Activated CD4-positive, alpha-beta T cell treated with anti-CD3 and anti-CD28 coated beads, Interleukin-2, amount 50 U/mL, for 24 hours (primary cell): ENCODE data around the gene FTCD.
"Not testable (repeated sequence)": the region's sequence is repeated elsewhere in the genome, so short reads cannot be mapped to it uniquely, and the experiment has no call there.

Experiments
- DNase-seq, 2 donors: peaks; one replicate each; pipeline ENCODE4 v3.0.0-alpha.2; 2020; ENCODE audit warnings: low read depth in 1 of 2, low spot score in 1 of 2

The FTCD gene

DNA sequence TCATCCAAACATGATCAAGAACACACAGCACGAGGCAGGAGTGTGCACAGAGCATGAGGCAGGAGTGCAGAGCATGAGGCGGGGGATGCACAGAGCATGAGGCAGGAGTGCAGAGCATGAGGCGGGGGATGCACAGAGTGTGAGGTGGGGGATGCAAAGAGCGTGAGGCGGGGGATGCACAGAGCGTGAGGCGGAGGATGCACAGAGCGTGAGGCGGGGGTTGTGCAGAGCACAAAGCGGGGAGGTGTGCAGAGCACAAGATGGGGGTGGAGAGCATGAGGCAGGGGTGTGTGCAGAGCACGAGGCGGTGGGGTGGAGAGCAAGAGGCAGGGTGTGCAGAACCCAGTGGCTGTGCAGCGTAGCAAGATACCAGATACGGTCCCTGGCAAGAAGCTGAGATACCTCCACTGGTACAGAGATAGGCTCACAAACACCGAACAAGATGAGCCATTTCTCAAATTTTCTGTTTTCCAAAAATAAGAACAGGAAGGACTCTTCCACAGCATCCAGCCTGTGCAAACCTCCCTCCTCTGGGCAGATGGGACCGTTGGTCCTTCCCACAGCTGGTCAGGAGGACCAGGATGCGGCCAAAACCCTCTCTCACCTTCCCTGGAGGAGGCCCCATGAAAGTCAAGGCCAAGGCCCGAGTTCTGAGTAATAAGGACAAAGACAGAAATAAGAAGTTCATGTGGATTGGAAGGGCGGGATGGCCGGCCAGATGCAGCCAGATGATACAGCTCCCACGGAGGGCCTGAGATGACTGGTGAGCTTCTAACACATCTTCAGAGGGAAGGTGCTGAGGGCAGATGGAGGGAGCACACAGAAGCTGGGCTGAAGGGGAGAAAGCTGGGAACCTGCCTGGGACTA lies 16.9 kb upstream of the FTCD start:
- DNase-seq = no peak

GRCh38 chr21:46171585-46171984 lies 16.2 kb upstream of the FTCD start:
- no peak for DNase-seq

- not testable (repeated sequence) for DNase-seq
These were observed 15.2 kb upstream of the FTCD start for GRCh38 chr21:46170436-46171193.

GRCh38 chr21:46168659-46169386 lies 13.4 kb upstream of the FTCD start:
- DNase-seq = no peak

DNA sequence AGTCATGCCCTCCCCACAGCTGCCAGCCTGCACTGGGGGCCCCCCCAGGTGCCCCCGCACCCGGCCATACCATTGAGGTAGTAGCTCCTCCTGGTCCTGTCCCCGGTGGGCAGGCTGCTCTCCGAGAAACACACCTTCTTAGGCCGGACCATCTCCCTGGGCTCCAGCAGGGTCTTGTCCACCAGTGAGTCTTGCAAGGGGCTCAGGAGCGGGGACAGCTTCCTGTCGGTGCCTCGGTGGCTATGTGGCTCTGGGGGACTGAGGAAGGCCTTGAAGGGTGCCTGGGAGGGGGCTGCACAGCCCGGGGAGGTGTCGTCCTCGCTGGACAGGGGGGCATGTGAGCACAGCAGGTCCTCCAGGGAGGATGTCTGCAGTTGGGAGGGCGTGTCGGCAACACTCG lies 12.9 kb upstream of the FTCD start:
- DNase-seq = no peak

DNA sequence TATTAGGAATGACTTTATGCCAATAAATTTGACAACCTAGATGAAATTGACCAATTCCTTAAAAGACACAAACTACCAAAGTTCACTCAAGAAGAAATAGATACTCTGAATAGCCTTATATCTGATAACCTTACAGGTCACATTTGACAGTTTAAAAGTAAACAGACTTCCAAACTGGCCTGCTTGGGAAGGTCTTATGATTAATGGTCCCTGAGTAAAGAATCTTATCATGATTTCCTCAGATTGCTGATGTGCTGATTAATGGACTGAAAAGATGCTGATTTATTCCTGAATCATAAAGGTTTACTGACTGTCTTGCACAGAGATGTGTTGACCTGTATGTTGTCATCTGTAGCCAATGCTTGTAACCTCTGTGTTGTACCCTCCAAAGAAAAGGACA lies 9.7 kb upstream of the FTCD start:
- DNase-seq = no peak

GRCh38 chr21:46163380-46163779 lies 8.0 kb upstream of the FTCD start:
- no peak for DNase-seq

DNA sequence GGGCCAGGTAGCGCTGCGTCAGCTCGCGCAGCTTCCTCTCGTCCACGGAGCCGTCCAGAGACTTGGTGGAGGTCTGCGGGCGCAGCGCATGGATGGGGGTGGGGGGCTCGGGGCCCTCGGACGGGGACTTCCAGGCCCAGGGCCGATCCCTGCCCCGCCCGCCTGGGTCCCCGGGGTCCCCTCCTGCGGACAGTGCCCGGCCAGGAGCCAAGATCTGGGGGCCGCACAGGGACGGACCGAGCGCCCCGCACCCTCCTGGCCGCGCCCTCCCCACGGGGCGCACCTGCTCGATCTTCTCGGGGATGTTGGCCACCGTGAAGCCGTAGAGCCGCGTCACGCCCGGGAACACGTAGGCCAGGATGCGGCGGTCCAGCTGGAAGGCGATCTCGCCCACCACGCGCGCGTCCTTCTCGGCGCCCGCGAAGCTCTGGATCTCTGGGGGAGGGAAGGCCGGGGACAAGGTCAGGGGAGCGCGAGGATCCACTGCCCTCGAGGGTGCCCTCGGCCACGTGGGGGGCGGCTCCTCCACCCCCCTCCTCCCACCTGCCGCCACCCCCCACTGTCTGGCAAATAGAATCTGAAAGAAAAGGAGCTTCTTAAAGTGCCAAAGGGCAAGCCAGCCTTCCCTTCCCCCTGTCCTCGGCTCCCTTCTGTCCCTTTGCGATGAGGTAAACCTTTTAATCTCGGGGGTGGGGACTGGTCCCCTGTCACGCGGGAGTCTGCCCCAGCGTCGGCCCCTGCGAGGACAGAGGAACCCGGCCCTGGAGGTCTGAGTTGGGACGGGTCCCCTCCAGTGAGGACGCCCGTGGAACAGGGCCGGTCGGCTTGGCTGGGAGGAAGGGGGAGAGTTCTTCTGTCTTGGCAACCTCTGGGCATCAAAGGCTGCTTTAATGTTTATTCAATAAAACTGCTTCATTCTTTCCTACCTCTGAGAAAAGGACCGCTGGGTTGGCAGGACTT lies 6.5 kb upstream of the FTCD start:
- no peak for DNase-seq

DNA sequence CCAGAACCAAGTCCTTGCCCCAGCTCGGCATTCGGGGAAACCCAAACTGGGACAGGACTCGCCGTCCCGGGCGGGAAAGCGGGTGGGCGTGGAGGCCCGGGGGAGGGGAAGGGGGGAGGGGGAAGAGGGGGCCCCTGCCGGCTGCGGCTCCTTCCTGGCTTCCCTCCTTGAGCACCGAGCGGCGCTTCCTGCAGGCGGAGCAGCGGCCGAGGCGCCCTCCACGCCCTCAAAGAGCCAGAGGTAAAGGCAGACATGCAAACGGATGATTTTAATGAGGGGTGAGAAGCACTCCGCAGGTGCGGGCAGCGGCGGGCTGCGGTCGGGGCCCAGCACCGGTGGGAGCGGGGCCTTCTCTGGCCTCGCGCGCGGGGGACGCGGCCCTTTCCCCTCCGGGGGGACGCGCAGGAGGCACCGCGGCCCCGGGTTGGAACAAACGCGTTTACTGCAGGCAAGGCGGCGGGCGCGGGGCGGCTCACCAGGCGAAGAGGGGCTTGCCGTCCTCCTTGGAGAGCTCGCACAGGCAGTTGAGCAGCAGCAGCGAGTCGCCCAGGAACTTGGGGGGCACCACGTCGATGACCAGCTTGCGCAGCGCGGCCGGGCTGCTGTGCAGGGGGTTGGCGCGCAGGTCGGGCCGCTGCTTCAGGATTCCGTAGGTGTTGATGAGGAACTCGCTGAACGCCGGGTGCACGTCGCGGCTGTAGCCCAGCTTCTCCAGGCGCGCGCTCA lies 5.7 kb upstream of the FTCD start:
- DNase-seq = no peak

DNA sequence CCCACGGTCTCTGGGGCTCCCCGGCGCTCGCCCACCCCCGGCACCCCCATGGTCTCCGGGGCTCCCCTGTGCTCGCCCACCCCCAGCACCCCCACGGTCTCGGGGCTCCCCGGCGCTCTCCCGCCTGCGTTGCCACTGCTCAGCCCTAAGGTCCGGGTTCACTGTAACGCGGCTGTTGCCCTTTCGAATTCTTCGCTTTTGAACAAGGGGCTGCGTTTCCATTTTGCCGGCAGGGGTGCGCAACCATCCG lies 5.2 kb upstream of the FTCD start:
- no peak for DNase-seq

DNA sequence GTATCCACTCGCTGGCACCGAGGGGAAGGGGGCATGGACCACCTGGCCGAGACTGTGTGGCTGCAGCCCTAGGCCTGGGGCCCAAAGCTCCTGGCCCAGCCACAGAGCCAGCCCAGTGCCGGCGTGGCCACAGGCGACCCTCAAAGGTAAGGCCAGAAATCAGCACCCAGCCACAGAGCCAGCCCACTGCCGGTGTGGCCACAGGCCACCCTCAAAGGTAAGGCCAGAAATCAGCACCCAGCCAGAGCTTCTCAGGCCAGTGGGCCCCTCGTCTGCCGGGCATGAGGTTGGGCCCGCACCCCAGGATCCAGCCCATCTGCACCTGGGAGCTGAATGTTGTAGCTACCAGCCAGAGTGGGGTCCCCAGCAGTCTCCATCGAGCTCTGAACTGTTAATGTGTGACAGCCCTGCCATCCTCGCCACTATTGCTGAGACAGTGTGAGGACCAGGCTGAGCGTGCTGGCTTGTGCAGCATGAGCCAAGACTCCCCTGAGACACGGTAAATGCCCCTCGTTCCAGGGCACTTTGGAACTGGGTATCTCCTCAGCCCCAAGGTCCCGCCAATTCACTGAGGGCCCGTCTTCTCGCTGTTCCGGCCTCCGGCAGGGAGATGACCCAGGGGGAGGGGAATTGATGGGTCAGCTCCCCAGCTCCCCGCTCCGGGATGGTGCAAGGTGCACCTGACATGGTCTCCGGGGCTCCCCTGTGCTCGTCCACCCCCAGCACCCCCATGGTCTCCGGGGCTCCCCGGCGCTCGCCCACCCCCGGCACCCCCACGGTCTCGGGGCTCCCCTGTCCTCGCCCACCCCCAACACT lies 4.7 kb upstream of the FTCD start:
- DNase-seq = no peak

DNA sequence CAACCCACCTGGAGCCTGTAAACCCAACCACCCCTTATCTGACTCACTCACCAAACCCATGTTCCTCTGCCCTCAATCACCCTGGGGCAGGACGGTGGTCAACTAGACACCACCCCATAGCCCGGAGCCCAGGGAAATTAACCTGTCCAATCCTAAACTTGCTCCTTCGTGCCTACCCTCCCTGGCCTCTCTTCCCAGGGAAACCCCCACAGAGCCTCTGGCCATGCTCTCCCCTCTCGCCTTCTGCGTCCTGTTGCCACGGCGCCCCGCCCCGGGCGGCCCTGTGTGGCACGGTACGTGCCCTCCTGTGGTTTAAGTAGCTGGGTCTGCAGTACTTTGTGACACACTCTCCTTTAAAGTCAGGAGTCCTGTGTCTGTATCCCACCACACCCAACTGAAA lies 4.0 kb upstream of the FTCD start:
- DNase-seq = no peak

- DNase-seq = no peak
These were observed 3.4 kb upstream of the FTCD start for GRCh38 chr21:46158666-46159300.

DNA sequence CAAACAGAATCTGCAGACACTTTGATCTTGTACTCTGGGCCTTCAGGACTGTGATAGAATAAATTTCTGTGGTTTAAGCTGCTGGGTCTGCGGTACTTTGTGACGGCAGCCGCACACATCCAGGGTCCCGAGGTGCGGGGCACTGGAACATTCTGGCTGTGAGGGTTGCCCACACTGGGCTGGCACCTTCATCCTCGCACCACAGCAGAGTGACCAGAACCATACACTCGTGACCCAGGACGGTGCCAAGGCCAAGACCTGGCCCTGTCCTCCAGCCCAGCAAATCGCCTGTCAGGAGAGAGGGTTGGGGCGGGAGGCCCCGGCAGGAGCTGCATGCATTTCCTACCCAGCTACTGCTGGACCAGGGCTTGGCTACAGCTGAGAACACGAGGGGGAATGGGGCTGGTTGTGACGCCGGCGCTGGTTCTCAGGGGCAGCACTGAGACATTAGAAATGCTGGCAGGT lies 2.6 kb upstream of the FTCD start:
- no peak for DNase-seq

- no peak for DNase-seq
These were observed 2.1 kb upstream of the FTCD start for GRCh38 chr21:46157396-46157986.

GRCh38 chr21:46156678-46157077 lies 1.3 kb upstream of the FTCD start:
- DNase-seq = no peak

DNA sequence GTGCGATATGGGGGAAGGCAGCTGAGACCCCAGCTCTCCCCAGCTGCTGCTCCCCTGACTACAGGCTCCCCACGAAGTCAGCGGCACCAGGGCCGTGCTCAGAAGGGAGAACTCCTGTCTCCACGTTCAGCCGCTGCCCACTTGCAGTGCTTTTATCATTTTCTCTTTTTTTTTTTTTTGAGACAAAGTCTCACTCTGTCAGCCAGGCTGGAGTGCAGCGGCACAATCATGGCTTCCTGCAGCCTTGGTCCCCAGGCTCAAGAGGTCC lies 933 bp upstream of the FTCD start:
- no peak for DNase-seq

GRCh38 chr21:46154955-46155513 lies 345 bp downstream of the FTCD start:
- DNase-seq = no peak
